DOHH2 (cell line): ENCODE results near the gene VWC2.

Source experiments
- H3F3A ChIP-seq: fragments of 200-600 bp; sonication (generic), shearing (Covaris generic); 2 replicates; pipeline ENCODE4 v1.6.0; 2016; ENCODE audit warnings: antibody characterized with exemption, mild to moderate bottlenecking; ENCODE audit not compliant: control insufficient read depth, insufficient read depth
- H3K27ac ChIP-seq: fragments of 200-600 bp; sonication (generic); 2 replicates; pipeline ENCODE4 v1.5.1; 2014; ENCODE audit warnings: low read depth, mild to moderate bottlenecking, low read length, moderate library complexity
- H3K27me3 ChIP-seq: fragments of 200-600 bp; sonication (generic); 2 replicates; pipeline ENCODE4 v1.6.1; 2014; ENCODE audit warnings: mild to moderate bottlenecking, low read length, mixed read lengths; ENCODE audit not compliant: control insufficient read depth
- H3K36me3 ChIP-seq: fragments of 200-600 bp; sonication (generic); 2 replicates; pipeline ENCODE4 v1.6.1; 2014; ENCODE audit warnings: mild to moderate bottlenecking, low read length, moderate library complexity, mixed read lengths; ENCODE audit not compliant: control insufficient read depth
- H3K4me1 ChIP-seq: fragments of 200-600 bp; sonication (generic); 2 replicates; pipeline ENCODE4 v1.6.1; 2014; ENCODE audit warnings: mild to moderate bottlenecking, low read length, mixed read lengths; ENCODE audit not compliant: control insufficient read depth
- H3K4me2 ChIP-seq: fragments of 200-600 bp; sonication (generic); 2 replicates; pipeline ENCODE4 v1.6.0; 2014; ENCODE audit warnings: mild to moderate bottlenecking, low read length, moderate library complexity
- H3K4me3 ChIP-seq: fragments of 200-600 bp; sonication (generic); 2 replicates; pipeline ENCODE4 v1.5.1; 2014; ENCODE audit warnings: mild to moderate bottlenecking, low read length, mixed read lengths
- H3K79me2 ChIP-seq: fragments of 200-600 bp; sonication (generic); 2 replicates; pipeline ENCODE4 v1.6.1; 2014; ENCODE audit warnings: mild to moderate bottlenecking, low read length, mixed read lengths; ENCODE audit not compliant: control insufficient read depth
- H3K9me2 ChIP-seq: fragments of 200-600 bp; sonication (generic); replicated peaks from 2 replicates; pipeline ENCODE4 v1.6.1; 2014; ENCODE audit warnings: mild to moderate bottlenecking, low read length, mixed read lengths; ENCODE audit not compliant: control insufficient read depth
- H3K9me3 ChIP-seq: fragments of 200-600 bp; sonication (generic); 2 replicates; pipeline ENCODE4 v1.6.1; 2014; ENCODE audit warnings: antibody characterized with exemption, low read length, mixed read lengths; ENCODE audit not compliant: control insufficient read depth, insufficient read depth
- H4K20me1 ChIP-seq: fragments of 200-600 bp; sonication (generic); 2 replicates; pipeline ENCODE4 v1.6.0; 2014; ENCODE audit warnings: low read depth, mild to moderate bottlenecking, antibody characterized with exemption, low read length, moderate library complexity; ENCODE audit not compliant: control insufficient read depth, insufficient read depth
- EZH2phosphoT487 ChIP-seq: fragments of 200-600 bp; sonication (generic); IDR thresholded peaks from 2 replicates; pipeline ENCODE4 v1.6.1; 2017; ENCODE audit warnings: borderline replicate concordance, mild to moderate bottlenecking, antibody characterized with exemption, low read length, moderate library complexity, mixed read lengths
- TF ChIP-seq, protein P1 (sequence below): fragments of 200-600 bp; sonication (generic); IDR thresholded peaks from one replicate; pipeline ENCODE4 v1.5.1; 2014; ENCODE audit warnings: antibody characterized with exemption, mild to moderate bottlenecking, low read depth, low read length; ENCODE audit not compliant: poor library complexity, severe bottlenecking

VWC2 gene

DNA sequence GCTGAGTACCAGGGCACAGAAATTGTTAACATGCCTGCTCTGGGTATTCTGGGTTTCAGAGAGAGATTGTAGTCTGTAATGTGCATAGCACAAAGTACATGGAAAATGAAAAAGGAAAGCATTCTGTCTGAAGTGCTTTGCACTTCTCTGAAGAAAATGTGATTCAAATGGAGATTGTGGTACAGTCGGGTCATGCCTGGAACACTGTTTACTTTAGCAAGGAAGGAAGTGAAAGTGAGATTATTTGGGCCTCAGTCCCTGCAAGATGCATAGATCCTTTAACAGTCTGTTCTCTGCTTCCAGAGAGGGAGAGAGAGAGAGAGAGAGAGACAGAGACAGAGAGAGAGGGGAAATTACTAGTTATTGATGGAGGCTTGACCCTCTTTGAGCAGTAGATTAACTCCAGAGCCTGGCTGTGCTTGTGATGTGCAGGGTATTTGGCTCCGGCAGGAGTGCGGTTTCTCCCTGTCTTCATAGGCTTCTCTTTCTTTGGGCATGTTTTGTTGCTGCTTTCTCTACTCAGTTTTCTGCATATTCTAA lies 5.4 kb downstream of the VWC2 start:
- Histone ChIP-seq H3K27me3 (no peaks in the 10 kb centered on the region), H3K4me2 (no peak overlapping the region)
- TF ChIP-seq EZH2phosphoT487, result no peak
- TF ChIP-seq, protein P1, sequence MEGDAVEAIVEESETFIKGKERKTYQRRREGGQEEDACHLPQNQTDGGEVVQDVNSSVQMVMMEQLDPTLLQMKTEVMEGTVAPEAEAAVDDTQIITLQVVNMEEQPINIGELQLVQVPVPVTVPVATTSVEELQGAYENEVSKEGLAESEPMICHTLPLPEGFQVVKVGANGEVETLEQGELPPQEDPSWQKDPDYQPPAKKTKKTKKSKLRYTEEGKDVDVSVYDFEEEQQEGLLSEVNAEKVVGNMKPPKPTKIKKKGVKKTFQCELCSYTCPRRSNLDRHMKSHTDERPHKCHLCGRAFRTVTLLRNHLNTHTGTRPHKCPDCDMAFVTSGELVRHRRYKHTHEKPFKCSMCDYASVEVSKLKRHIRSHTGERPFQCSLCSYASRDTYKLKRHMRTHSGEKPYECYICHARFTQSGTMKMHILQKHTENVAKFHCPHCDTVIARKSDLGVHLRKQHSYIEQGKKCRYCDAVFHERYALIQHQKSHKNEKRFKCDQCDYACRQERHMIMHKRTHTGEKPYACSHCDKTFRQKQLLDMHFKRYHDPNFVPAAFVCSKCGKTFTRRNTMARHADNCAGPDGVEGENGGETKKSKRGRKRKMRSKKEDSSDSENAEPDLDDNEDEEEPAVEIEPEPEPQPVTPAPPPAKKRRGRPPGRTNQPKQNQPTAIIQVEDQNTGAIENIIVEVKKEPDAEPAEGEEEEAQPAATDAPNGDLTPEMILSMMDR, result no peak

DNA sequence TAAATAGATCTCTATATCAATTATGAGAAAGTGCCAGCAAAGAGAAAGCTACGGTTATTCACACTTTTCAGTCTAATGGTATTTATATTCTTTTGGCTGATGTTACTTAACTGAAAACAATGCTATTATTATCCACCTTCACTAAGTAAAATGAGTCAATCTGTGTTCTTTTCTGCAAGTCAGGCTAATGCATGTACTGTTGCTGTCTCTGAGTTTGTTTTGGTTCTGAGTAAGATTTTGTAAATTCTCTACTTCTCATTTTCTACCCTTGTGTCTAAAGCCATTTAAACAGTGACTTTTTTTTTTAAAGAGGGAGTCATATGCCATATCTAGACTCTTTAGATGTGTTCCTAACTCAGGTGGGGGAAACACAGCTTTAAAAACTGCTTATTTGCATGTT lies 7.5 kb downstream of the VWC2 start:
- H3K27me3 ChIP-seq, result no peaks in the 10 kb centered on the region

More for the DNA sequence above, 5.4 kb downstream of the VWC2 start:
- Histone ChIP-seq H3K36me3 (no peaks in the 10 kb centered on the region), H3K4me3 (no peak overlapping the region), H3F3A (no peaks in the 10 kb centered on the region), H3K27ac (no peak overlapping the region), H3K9me2 (no peaks in the 10 kb centered on the region; the same call in 1 of the 2 replicates), H3K4me1 (peaks cover 8% of the 10 kb centered on the region), H3K79me2 (no peaks in the 10 kb centered on the region), H3K9me3 (peaks cover 10% of the 10 kb centered on the region; the same call in 1 of the 2 replicates), H4K20me1 (no peaks in the 10 kb centered on the region)

DNA sequence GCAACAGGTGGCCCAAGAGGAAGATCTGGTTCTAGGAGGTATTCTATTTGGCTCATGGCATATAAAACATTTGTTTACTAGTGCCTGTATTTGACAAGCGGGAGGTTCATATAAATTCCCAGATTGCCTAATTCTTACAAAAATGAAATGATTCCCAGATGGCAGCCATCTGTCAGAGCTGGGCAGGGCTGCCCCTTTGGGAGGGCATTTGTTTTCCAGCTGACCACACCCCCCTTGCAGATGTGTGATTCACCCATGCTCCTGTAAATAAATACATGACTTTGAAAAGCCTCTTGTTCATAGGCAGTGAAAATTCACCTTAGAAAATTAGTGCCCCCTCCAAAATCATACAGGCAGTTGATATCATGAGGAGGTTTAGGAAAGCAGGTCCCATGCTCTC lies 8.6 kb downstream of the VWC2 start:
- no peak overlapping the region for H3K4me3 ChIP-seq
- no peaks in the 10 kb centered on the region for H3K9me2 ChIP-seq
- TF ChIP-seq, protein P1, result no peak
- TF ChIP-seq EZH2phosphoT487, result no peak
- no peaks in the 10 kb centered on the region for H4K20me1 ChIP-seq
- no peak overlapping the region for H3K4me2 ChIP-seq
- no peaks in the 10 kb centered on the region for H3K79me2 ChIP-seq
- no peak overlapping the region for H3K27ac ChIP-seq
- H3K4me1 ChIP-seq, result peaks cover 8% of the 10 kb centered on the region
- no peaks in the 10 kb centered on the region for H3K36me3 ChIP-seq
- H3K27me3 ChIP-seq, result no peaks in the 10 kb centered on the region
- no peaks in the 10 kb centered on the region for H3F3A ChIP-seq
- no peaks in the 10 kb centered on the region for H3K9me3 ChIP-seq

More for the DNA sequence above, 7.5 kb downstream of the VWC2 start:
- Histone ChIP-seq H3K9me2 (no peaks in the 10 kb centered on the region; the same call in 1 of the 2 replicates), H3K4me2 (no peak overlapping the region), H3K79me2 (no peaks in the 10 kb centered on the region), H3K4me1 (peaks cover 8% of the 10 kb centered on the region), H3F3A (no peaks in the 10 kb centered on the region), H3K36me3 (no peaks in the 10 kb centered on the region), H3K9me3 (no peaks in the 10 kb centered on the region), H3K27ac (no peak overlapping the region), H4K20me1 (no peaks in the 10 kb centered on the region), H3K4me3 (no peak overlapping the region)
- TF ChIP-seq EZH2phosphoT487, result no peak
- TF ChIP-seq, protein P1, result no peak
